ENCODE measurements around the gene RPF1.

Gene RPF1

GRCh38 chr1:84506002-84506728 is 27.1 kb downstream of the RPF1 start, which contains the start of the genes GNG5 and SPATA1 (continued):
- TF ChIP-seq, protein P1, sequence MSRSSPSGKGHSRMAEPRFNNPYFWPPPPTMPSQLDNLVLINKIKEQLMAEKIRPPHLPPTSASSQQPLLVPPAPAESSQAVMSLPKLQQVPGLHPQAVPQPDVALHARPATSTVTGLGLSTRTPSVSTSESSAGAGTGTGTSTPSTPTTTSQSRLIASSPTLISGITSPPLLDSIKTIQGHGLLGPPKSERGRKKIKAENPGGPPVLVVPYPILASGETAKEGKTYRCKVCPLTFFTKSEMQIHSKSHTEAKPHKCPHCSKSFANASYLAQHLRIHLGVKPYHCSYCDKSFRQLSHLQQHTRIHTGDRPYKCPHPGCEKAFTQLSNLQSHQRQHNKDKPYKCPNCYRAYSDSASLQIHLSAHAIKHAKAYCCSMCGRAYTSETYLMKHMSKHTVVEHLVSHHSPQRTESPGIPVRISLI (tag by site-specific recombination; IDR thresholded peaks at IDR 0.05) = no peak
- TF ChIP-seq ZNF692 (tag by site-specific recombination; IDR thresholded peaks at IDR 0.05) = no peak
- TF ChIP-seq, protein P2, sequence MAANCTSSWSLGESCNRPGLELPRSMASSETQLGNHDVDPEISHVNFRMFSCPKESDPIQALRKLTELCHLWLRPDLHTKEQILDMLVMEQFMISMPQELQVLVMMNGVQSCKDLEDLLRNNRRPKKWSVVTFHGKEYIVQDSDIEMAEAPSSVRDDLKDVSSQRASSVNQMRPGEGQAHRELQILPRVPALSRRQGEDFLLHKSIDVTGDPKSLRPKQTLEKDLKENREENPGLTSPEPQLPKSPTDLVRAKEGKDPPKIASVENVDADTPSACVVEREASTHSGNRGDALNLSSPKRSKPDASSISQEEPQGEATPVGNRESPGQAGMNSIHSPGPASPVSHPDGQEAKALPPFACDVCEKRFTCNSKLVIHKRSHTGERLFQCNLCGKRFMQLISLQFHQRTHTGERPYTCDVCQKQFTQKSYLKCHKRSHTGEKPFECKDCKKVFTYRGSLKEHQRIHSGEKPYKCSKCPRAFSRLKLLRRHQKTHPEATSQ (tag by site-specific recombination; IDR thresholded peaks at IDR 0.05) = no peak
- peak; percentile 96 for TF ChIP-seq KLF8 (tag by site-specific recombination; IDR thresholded peaks at IDR 0.05)
- TF ChIP-seq ZNF670 (tag by site-specific recombination; IDR thresholded peaks at IDR 0.05; ENCODE audit: low read depth) = no peak
- TF ChIP-seq, protein P3, sequence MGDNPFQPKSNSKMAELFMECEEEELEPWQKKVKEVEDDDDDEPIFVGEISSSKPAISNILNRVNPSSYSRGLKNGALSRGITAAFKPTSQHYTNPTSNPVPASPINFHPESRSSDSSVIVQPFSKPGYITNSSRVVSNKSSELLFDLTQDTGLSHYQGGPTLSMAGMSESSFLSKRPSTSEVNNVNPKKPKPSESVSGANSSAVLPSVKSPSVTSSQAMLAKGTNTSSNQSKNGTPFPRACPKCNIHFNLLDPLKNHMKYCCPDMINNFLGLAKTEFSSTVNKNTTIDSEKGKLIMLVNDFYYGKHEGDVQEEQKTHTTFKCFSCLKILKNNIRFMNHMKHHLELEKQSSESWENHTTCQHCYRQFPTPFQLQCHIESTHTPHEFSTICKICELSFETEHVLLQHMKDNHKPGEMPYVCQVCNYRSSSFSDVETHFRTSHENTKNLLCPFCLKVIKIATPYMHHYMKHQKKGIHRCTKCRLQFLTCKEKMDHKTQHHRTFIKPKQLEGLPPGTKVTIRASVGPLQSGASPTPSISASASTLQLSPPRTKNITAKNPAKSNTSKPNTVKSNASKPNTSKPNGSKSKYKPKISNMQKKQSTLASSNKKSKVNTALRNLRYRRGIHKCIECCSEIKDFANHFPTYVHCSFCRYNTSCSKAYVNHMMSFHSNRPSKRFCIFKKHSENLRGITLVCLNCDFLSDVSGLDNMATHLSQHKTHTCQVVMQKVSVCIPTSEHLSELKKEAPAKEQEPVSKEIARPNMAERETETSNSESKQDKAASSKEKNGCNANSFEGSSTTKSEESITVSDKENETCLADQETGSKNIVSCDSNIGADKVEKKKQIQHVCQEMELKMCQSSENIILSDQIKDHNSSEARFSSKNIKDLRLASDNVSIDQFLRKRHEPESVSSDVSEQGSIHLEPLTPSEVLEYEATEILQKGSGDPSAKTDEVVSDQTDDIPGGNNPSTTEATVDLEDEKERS (tag by site-specific recombination; IDR thresholded peaks at IDR 0.05) = no peak
- no peak for TF ChIP-seq SALL2 (tag by site-specific recombination; IDR thresholded peaks at IDR 0.05; ENCODE audit: borderline replicate concordance)
- TF ChIP-seq ZFP37 (tag by site-specific recombination; IDR thresholded peaks at IDR 0.05) = 0 out of 2 replicates have a peak, but pooled peaks have one; percentile 61
- no peak for TF ChIP-seq HOXD13 (CRISPR knock-in tag; IDR thresholded peaks at IDR 0.05; ENCODE audit: borderline replicate concordance)
- peak; percentile 88 for TF ChIP-seq ZBTB20 (tag by site-specific recombination; IDR thresholded peaks at IDR 0.05)
- TF ChIP-seq ZNF433 (tag by site-specific recombination; IDR thresholded peaks at IDR 0.05; ENCODE audit: low read depth) = no peak
- TF ChIP-seq, protein P4, sequence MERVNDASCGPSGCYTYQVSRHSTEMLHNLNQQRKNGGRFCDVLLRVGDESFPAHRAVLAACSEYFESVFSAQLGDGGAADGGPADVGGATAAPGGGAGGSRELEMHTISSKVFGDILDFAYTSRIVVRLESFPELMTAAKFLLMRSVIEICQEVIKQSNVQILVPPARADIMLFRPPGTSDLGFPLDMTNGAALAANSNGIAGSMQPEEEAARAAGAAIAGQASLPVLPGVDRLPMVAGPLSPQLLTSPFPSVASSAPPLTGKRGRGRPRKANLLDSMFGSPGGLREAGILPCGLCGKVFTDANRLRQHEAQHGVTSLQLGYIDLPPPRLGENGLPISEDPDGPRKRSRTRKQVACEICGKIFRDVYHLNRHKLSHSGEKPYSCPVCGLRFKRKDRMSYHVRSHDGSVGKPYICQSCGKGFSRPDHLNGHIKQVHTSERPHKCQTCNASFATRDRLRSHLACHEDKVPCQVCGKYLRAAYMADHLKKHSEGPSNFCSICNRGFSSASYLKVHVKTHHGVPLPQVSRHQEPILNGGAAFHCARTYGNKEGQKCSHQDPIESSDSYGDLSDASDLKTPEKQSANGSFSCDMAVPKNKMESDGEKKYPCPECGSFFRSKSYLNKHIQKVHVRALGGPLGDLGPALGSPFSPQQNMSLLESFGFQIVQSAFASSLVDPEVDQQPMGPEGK (tag by site-specific recombination; IDR thresholded peaks at IDR 0.05) = peak; percentile 92
- TF ChIP-seq ZNF121 (tag by site-specific recombination; IDR thresholded peaks at IDR 0.05) = no peak
- no peak for TF ChIP-seq HOXA7 (CRISPR knock-in tag; IDR thresholded peaks at IDR 0.05; ENCODE audit: borderline replicate concordance)
- TF ChIP-seq EGR2 (tag by site-specific recombination; IDR thresholded peaks at IDR 0.05; ENCODE audit: low read depth) = peak; percentile 83; the same call in 1 of the 2 replicates
- no peak for TF ChIP-seq TRIM28 (IDR thresholded peaks at IDR 0.05; ENCODE audit: borderline replicate concordance, low read length)
- TF ChIP-seq ZNF155 (tag by site-specific recombination; IDR thresholded peaks at IDR 0.05) = no peak
- peak; percentile 82 for TF ChIP-seq GLIS1 (tag by site-specific recombination; IDR thresholded peaks at IDR 0.05)
- peak; percentile 96 for TF ChIP-seq ZNF335 (tag by site-specific recombination; conservative IDR thresholded peaks at IDR 0.05)
- TF ChIP-seq ZNF10 (tag by site-specific recombination; IDR thresholded peaks at IDR 0.05) = peak; percentile 16; the same call in 1 of the 2 replicates
- no peak for TF ChIP-seq ZNF558 (tag by site-specific recombination; IDR thresholded peaks at IDR 0.05)
- no peak for TF ChIP-seq ZNF146 (tag by site-specific recombination; IDR thresholded peaks at IDR 0.05)
- TF ChIP-seq HOXC10 (CRISPR knock-in tag; IDR thresholded peaks at IDR 0.05) = no peak
- no peak for TF ChIP-seq TCF7L2 (IDR thresholded peaks at IDR 0.05; ENCODE audit: borderline replicate concordance, low read depth, low read length)
- no peak for TF ChIP-seq ZBTB49 (tag by site-specific recombination; IDR thresholded peaks at IDR 0.05; ENCODE audit: low read depth)
- TF ChIP-seq ZNF747 (tag by site-specific recombination; IDR thresholded peaks at IDR 0.05) = no peak
- peak; percentile 87 for TF ChIP-seq MYNN (tag by site-specific recombination; IDR thresholded peaks at IDR 0.05; ENCODE audit: borderline replicate concordance)
- no peak for TF ChIP-seq GLI4 (tag by site-specific recombination; IDR thresholded peaks at IDR 0.05)
- no peak for TF ChIP-seq YY1 (tag by site-specific recombination; IDR thresholded peaks at IDR 0.05)
- TF ChIP-seq ZNF707 (tag by site-specific recombination; IDR thresholded peaks at IDR 0.05) = no peak
